IMR-90 (cell line): ENCODE measurements around the gene SDHA. TPM values are rescaled to one million over a fixed set of nuclear protein-coding genes. Genes with fewer than 3 reads are reported as not detected.

Source experiments
- ATAC-seq: fragments of 200-7000 bp; cut with Tn5 transposase; 2 replicates; pipeline ENCODE4 v1.9.1; 2020; ENCODE audit warnings: low read depth, mild to moderate bottlenecking, moderate library complexity
- BruUV-seq: library from RNA; stranded (reverse); fragments of 400-500 nt; replicated peaks from 2 replicates; lab custom pipeline; 2021; lab: Mats Ljungman, UMichigan
- CTCF ChIA-PET: fragments of 300-600 bp; formaldehyde crosslinking; extraction: SDS; loops from one replicate; lab custom pipeline; 2021; ENCODE audit warnings: antibody characterized with exemption; lab: Yijun Ruan, JAX
- POLR2A ChIA-PET: fragments of 300-600 bp; sonication (Branson Sonifier 250); formaldehyde crosslinking; loops from one replicate; lab custom pipeline; 2022; ENCODE audit warnings: antibody characterized with exemption; ENCODE audit not compliant: unreplicated experiment; lab: Charles Lee
- DNase-seq: peaks from one replicate; pipeline ENCODE4 v3.0.0; 2013
- H2AFZ ChIP-seq: replicated peaks from 2 replicates; pipeline ENCODE3; 2013; ENCODE audit warnings: low read length, mild to moderate bottlenecking; ENCODE audit not compliant: poor library complexity
- H2AK5ac ChIP-seq: 2 replicates; pipeline ENCODE4 v1.6.1; 2013; ENCODE audit warnings: low read depth, low read length, inconsistent platforms
- H2AK9ac ChIP-seq: replicated peaks from 2 replicates; pipeline ENCODE3; 2013; ENCODE audit warnings: mild to moderate bottlenecking, low read depth, low read length, moderate library complexity; ENCODE audit not compliant: poor library complexity
- H2BK120ac ChIP-seq: 2 replicates; pipeline ENCODE4 v1.6.1; 2013; ENCODE audit warnings: low read depth, low read length, inconsistent platforms
- H2BK15ac ChIP-seq: 3 replicates; pipeline ENCODE4 v1.6.1; 2013; ENCODE audit warnings: low read depth, low read length, inconsistent platforms
- H2BK20ac ChIP-seq: 2 replicates; pipeline ENCODE4 v1.6.1; 2013; ENCODE audit warnings: low read depth, mild to moderate bottlenecking, inconsistent platforms, low read length, moderate library complexity
- H2BK5ac ChIP-seq: 2 replicates; pipeline ENCODE4 v1.6.1; 2013; ENCODE audit warnings: mild to moderate bottlenecking, low read depth, low read length, inconsistent platforms; ENCODE audit not compliant: poor library complexity, severe bottlenecking
- H3K14ac ChIP-seq: replicated peaks from 2 replicates; pipeline ENCODE4 v1.6.1; 2013; ENCODE audit warnings: low read depth, low read length, inconsistent platforms
- H3K18ac ChIP-seq: 2 replicates; pipeline ENCODE4 v1.6.1; 2013; ENCODE audit warnings: low read depth, low read length, control low read depth
- H3K23ac ChIP-seq: 2 replicates; pipeline ENCODE4 v1.6.1; 2013; ENCODE audit warnings: low read depth, low read length, inconsistent platforms
- H3K27ac ChIP-seq: 2 replicates; pipeline ENCODE4 v1.5.1; 2013; ENCODE audit warnings: mild to moderate bottlenecking, control low read depth, low read length; ENCODE audit not compliant: insufficient read depth
- H3K27me3 ChIP-seq: 2 replicates; pipeline ENCODE4 v1.6.1; 2013; ENCODE audit warnings: low read length; ENCODE audit not compliant: control insufficient read depth, insufficient read depth
- H3K36me3 ChIP-seq: 2 replicates; pipeline ENCODE4 v1.6.1; 2013; ENCODE audit warnings: low read length, mixed read lengths; ENCODE audit not compliant: control insufficient read depth, insufficient read depth
- H3K4ac ChIP-seq: 2 replicates; pipeline ENCODE4 v1.6.1; 2013; ENCODE audit warnings: low read depth, low read length, inconsistent platforms
- H3K4me1 ChIP-seq: 2 replicates; pipeline ENCODE4 v1.6.1; 2013; ENCODE audit warnings: low read length, mixed read lengths; ENCODE audit not compliant: control insufficient read depth, insufficient read depth
- H3K4me2 ChIP-seq: 2 replicates; pipeline ENCODE4 v1.6.1; 2013; ENCODE audit warnings: low read depth, mild to moderate bottlenecking, control low read depth, low read length, moderate library complexity
- H3K4me3 ChIP-seq: 2 replicates; pipeline ENCODE4 v1.5.1; 2013; ENCODE audit warnings: low read depth, mild to moderate bottlenecking, control low read depth, low read length, moderate library complexity; ENCODE audit not compliant: insufficient read depth
- H3K56ac ChIP-seq: 2 replicates; pipeline ENCODE4 v1.6.1; 2013; ENCODE audit warnings: low read length, inconsistent platforms; ENCODE audit not compliant: insufficient read depth; ENCODE audit errors: extremely low read depth
- H3K79me1 ChIP-seq, 2 experiments: 2 replicates each; pipeline ENCODE4 v1.6.1; 2013; ENCODE audit warnings: low read length in 2 of 2, inconsistent platforms in 1 of 2, low read depth in 1 of 2
- H3K9ac ChIP-seq: 2 replicates; pipeline ENCODE4 v1.6.1; 2013; ENCODE audit warnings: low read depth, low read length, control low read depth
- H3K9me1 ChIP-seq: 2 replicates; pipeline ENCODE4 v1.6.1; 2013; ENCODE audit warnings: low read length, inconsistent platforms; ENCODE audit not compliant: insufficient read depth
- H3K9me3 ChIP-seq: 2 replicates; pipeline ENCODE4 v1.6.1; 2013; ENCODE audit warnings: low read length; ENCODE audit not compliant: control insufficient read depth, insufficient read depth
- H4K20me1 ChIP-seq: 2 replicates; pipeline ENCODE4 v1.6.1; 2013; ENCODE audit warnings: low read length, inconsistent platforms; ENCODE audit not compliant: insufficient read depth
- H4K5ac ChIP-seq: 2 replicates; pipeline ENCODE4 v1.6.1; 2013; ENCODE audit warnings: mild to moderate bottlenecking, low read depth, low read length, control low read depth
- H4K8ac ChIP-seq, 2 experiments: 2 replicates each; pipeline ENCODE4 v1.6.1; 2013; ENCODE audit warnings: low read depth in 2 of 2, low read length in 2 of 2, control low read depth in 1 of 2, inconsistent platforms in 1 of 2
- H4K91ac ChIP-seq: 2 replicates; pipeline ENCODE4 v1.6.1; 2013; ENCODE audit warnings: low read depth, low read length, inconsistent platforms; ENCODE audit not compliant: insufficient read depth
- RAD21 ChIP-seq: IDR thresholded peaks from 2 replicates; pipeline ENCODE4 v1.6.1; 2012; ENCODE audit warnings: low read length, improper control_type of control experiment
- WGBS, 2 experiments: methylation state at CpG; one replicate each; pipeline versions ENCODE4 v1.1.5 to v1.1.7; 2013; ENCODE audit warnings: missing lambda C conversion rate in 2 of 2; ENCODE audit not compliant: insufficient read length in 1 of 2; ENCODE audit errors: extremely low coverage in 2 of 2; 5-methylcytosine and 5-hydroxymethylcytosine counted together
- dilution Hi-C: fragments of 300-500 bp; cut with HindIII; formaldehyde crosslinking; loops from one replicate; pipeline ENCODE4 v1.14.3; 2018; ENCODE audit warnings: low sequenced_read_pairs; ENCODE audit not compliant: unreplicated experiment
- in situ Hi-C: fragments of 300-500 bp; cut with MboI; formaldehyde crosslinking; loops from 3 replicates; pipeline ENCODE4 v1.14.3; 2019; ENCODE audit warnings: low sequenced_read_pairs, inconsistent platforms, mixed read lengths
- intact Hi-C: fragments of 100-400 bp; cut with micrococcal nuclease; formaldehyde crosslinking; loops from 2 replicates; pipeline ENCODE4 v1.10.0; 2022
- polyA plus RNA-seq, 3 experiments: library from polyadenylated mRNA; depleted of rRNA; stranded (reverse); fragments of >200 nt; gene quantifications; 2 replicates each; pipeline ENCODE4 v1.2.3, GENCODE V29; 2012; ENCODE audit warnings: low replicate concordance in 1 of 3
- total RNA-seq: library from RNA; depleted of rRNA; stranded (reverse); fragments of >200 nt; gene quantifications from 2 replicates; pipeline ENCODE4 v1.2.3, GENCODE V29; 2012

SDHA gene
- total and polyA plus RNA-seq, 2 of the 4 experiments (the other 2 are of a cell fraction): 105 to 121 TPM

GRCh38 chr5:174291-174600, 43.9 kb upstream of the SDHA start:
- intact Hi-C loops (no loop called here), in situ Hi-C loops (no loop called here), dilution Hi-C loops (no loop called here)
- Histone ChIP-seq H2BK15ac (no peak overlapping the region), H3K14ac (no peak overlapping the region), H2BK5ac (no peak overlapping the region), H3K56ac (no peak overlapping the region), H3K27me3 (peaks cover 14% of the 10 kb centered on the region), H3K9ac (no peak overlapping the region), H4K5ac (no peak overlapping the region), H3K9me3 (no peaks in the 10 kb centered on the region), H3K4ac (no peak overlapping the region), H3K4me2 (no peak overlapping the region), H3K79me1 (no peaks in the 10 kb centered on the region), H3K4me3 (no peak overlapping the region), H3K9me1 (peaks cover 8% of the 10 kb centered on the region; the same call in 1 of the 2 replicates), H2BK20ac (no peak overlapping the region), H2BK120ac (no peak overlapping the region), H4K20me1 (no peaks in the 10 kb centered on the region), H3K4me1 (peaks cover 4% of the 10 kb centered on the region), H2AFZ (no peak overlapping the region), H3K23ac (no peak overlapping the region), H2AK5ac (no peak overlapping the region), H3K36me3 (no peaks in the 10 kb centered on the region), H3K27ac (no peak overlapping the region), H4K91ac (no peak overlapping the region), H3K18ac (no peak overlapping the region), H2AK9ac (no peak overlapping the region), H4K8ac (no peak overlapping the region)
- ATAC-seq: no peak
- WGBS, 2 experiments: 70% methylated on average over 3 of the region's 5 CpGs; no CpG with 5 or more reads in 1 of the 2 experiments
- TF ChIP-seq RAD21: no peak
- DNase-seq: no peak
- no TSS peak for BruUV-seq
- ChIA-PET POLR2A (no interaction called here), CTCF (interaction anchor here (2.2 kb wide), 1 partner anchor 14 kb away, joined by 7 read pairs; no protein-coding TSS in a partner anchor)
